GM18526 (cell line): ENCODE results near the gene PEX10.

ENCODE experiments used
- POLR2A ChIP-seq: IDR thresholded peaks from 3 replicates; pipeline ENCODE4 v1.6.1; 2011; ENCODE audit not compliant: insufficient read length; ENCODE audit errors: extremely low read depth

PEX10 gene

GRCh38 chr1:2363847-2364513, 48.4 kb downstream of the PEX10 start:
- TF ChIP-seq POLR2A, result no peak

GRCh38 chr1:2360588-2361364, 51.6 kb downstream of the PEX10 start:
- TF ChIP-seq POLR2A, result no peak

- TF ChIP-seq POLR2A, result no peak
These were observed 53.4 kb downstream of the PEX10 start for GRCh38 chr1:2358651-2359640.

- TF ChIP-seq POLR2A, result no peak
These were observed 54.3 kb downstream of the PEX10 start for GRCh38 chr1:2358072-2358471.

GRCh38 chr1:2356911-2357845, 55.2 kb downstream of the PEX10 start:
- no peak for TF ChIP-seq POLR2A

- no peak for TF ChIP-seq POLR2A
These were observed 56.0 kb downstream of the PEX10 start for GRCh38 chr1:2356401-2356800.

- no peak for TF ChIP-seq POLR2A
These were observed 56.7 kb downstream of the PEX10 start for GRCh38 chr1:2355373-2356261.

- no peak for TF ChIP-seq POLR2A
These were observed 57.6 kb downstream of the PEX10 start for GRCh38 chr1:2354511-2355372.
